ENCODE data around the gene PFKFB3.
"Not testable (repeated sequence)": the region's sequence is repeated elsewhere in the genome, so short reads cannot be mapped to it uniquely, and the experiment has no call there.

Gene PFKFB3

DNA sequence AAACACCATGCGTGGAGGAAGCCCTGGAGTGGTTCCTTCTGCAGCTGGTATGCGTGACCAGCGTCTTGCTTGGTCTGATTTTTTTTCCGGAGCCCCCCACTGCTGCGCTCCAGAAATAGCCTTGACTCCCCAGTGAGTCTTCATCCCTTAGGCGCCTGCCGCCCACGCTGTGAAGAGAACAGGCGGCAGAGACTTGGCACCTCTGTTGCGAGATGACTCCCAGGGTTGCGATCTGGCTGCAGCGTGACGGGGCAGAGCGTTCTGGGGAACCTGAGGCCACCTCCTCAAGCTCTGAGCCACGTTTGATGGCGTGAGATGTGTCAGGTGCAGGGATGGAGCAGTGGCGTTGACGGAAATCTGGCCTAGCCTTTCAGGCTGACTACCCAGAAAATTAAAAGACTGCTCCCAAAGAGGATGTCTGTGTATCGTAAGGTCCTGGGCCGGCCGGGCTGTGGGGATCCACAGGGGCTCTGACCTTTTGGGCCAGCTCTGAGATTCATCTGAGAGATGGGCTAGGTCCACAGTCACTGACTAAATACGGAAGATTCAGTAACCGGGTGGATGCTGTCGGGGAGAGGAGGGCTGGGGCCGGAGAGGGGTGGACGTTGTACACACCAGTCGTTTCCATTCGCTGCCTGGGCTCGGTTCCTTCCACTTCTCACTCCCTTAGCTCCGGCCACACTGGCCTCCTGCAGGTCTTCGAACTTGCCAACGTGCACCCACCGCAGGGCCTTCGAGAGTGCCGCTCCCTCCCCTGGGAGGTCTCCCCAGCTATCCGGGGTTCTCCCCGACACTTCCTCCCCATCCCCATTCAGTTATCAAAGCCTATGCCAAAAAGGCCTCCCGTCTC lies 33.8 kb downstream of the PFKFB3 start:
- DNase-seq (ENCODE audit: low read depth in 3 of 3), result no peak

DNA sequence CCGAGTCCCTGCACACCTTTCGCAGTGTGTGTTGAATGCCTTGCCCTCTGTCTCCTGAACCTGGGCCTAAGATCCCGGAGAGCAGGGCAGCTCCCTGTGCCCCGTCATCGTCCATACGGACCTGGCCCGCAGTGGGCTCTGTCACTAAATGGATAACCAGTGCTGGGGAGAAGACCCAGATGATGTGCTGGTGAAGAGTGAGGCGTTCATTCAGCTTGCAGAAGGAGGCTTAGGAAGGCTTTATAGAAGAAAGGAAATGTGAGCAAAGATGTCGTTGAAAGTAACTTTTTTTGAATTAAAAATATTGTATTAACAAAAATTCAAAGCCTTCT lies 34.4 kb downstream of the PFKFB3 start:
- no peak for DNase-seq (ENCODE audit: low read depth in 3 of 3)

DNA sequence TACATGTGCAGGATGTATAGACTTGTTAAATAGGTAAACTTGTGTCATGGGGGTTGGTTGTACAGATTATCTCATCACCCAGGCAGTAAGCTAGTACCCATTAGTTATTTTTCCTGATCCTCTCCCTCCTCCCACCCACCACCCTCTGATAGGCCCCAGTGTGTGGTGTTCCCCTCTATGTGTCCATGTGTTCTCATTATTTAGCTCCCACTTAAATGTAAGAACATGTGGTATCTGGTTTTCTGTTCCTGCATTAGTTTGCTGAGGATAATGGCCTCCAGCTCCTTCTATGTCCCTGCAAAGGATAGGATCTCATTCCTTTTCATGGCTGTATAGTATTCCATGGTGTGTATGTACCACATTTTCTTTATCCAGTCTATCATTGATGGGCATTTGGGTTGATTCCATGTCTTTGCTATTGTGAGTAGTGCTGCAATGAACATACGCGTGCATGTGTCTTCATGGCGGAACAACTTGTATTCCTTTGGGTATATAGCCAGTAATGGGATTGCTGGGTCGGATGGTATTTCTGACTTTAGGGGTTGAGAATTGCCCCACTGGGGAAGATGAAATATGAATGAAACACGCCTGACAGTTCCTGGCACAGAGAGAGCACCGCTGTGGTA lies 36.0 kb downstream of the PFKFB3 start:
- DNase-seq (ENCODE audit: low read depth in 3 of 3), result not testable (repeated sequence)

DNA sequence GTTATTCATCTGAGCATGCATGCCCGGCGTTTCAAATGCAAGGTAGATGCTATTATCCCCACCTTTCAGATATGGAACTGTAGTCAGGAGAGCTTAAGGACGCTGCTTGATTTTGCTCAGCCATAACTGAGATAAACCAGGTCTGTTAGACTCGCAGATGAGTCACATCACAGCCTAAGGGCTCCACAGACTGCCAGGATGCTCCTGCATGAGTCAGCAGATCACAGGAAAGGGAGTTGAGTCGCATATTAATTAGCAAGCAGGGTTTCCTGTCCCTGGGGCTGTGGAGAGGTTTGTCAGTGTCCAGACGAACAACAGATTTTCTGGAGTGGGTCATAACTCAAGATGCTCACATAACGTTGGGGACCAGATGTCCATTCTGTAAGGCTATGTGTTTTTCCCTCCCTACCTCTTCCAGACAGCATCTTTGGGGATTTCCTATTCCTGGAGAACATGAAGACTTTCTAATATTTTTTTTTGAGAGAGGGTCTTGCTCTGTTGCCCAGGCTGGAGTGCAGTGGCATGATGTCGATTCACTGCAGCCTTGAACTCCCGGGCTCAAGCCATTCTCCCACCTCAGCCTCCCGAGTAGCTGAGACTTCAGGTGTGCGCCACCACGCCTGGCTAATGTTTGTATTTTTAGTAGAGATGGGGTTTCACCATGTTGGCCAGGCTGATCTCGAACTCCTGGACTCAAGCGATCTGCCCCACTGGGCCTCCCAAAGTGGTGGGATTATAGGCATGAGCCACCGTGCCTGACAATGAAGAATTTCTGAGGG lies 36.7 kb downstream of the PFKFB3 start:
- peak; percentile 21 to 54 (median 53) for DNase-seq (ENCODE audit: low read depth in 3 of 3)

DNA sequence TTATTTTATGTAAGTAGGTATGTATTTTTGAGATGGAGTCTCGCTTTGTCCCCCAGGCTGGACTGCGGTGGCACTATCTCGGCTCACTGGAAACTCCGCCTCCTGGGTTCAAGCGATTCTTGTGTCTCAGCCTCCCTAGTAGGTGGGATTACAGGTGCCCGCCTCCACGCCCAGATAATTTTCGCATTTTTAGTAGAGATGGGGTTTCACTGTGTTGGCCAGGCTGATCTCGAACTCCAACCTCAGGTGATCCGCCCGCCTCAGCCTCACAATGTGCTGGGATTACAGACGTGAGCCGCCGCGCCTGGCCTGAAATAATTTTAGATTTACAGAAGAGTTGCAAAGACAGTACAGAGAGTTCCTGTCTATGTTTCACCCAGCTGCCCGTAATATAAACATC lies 37.5 kb downstream of the PFKFB3 start:
- no peak for DNase-seq (ENCODE audit: low read depth in 3 of 3)

DNA sequence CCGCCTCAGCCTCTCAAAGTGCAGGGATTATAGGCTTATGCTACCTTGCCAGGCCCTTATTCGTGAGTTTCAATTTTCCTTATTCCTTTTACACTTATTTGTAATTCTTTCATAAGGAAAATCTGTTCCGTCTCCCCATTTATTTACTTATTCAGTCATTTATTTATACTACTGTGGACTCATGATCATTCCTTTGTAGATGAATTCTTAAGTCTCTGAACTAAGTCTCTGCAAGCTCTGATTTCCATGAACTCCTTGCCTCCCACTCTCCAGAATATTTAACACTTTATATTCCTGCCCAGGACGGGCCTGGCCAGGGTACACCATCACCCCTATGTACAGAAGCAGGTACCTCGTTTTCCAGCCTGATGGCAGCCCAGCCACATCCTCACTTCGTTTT lies 39.4 kb downstream of the PFKFB3 start:
- no peak for DNase-seq (ENCODE audit: low read depth in 3 of 3)

DNA sequence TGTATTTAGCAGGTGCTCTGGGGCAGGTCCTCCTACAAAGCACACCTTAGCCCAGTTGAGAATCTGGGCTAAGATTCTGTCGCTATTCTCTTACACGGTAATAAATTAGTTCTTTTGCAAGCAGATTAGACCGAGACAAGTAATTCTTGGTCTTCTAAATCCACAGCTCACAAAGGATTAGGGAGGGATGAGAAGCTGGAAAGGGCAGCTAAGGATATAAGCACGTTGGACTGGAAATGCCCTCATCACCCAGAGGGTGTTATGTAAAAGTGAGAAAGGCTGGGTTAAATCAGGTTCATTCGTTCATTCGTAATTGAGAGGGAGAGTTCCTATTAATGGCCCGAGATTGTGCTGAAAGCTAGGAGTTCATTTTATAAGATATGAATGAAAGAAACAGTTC lies 41.8 kb downstream of the PFKFB3 start:
- DNase-seq (ENCODE audit: low read depth in 3 of 3), result no peak

DNA sequence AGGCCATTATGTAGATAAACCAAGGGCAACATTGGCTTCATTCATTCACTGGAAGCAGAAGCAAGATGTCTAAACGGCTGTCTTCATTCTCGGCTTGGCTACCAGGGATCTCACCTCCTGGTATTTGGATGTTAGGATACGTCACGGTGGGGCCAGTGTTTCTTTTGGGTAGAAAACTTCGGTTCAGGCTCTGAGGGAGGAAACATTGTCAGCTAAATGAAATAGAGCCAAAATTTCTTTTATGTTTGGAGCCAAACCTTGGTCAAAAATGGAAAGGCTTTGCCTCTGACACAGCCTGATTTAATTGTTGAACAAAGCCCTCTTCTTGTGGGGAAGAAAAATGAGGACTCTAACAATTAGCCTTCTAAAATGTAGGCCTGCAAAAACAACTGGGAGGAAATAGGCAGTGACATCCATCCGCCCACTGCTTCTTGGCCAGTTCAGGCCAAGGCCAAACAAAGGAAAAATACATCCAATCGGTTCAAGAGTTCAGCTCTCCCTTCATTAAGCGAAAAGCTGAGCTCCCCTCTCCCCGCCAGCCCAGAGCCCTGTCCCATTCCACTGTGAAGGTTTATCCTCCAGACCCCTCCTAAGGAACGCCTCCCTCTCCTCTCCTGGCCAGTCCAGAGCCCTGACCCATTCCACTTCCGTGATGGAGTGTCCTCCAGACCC lies 44.4 kb downstream of the PFKFB3 start:
- DNase-seq (ENCODE audit: low read depth in 3 of 3), result no peak

DNA sequence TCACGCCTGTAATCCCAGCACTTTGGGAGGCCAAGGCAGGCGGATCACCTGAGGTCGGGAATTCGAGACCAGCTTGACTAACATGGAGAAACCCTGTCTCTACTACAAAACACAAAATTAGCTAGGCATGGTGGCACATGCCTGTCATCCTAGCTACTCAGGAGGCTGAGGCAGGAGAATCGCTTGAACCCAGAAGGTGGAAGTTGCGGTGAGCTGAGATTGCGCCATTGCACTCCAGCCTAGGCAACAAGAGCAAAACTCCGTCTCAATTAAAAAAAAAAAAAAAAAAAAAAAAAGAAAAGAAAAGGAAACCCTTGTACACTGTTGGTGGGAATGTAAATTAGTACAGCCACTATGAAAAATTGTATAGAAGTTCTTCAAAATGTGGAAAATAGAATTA lies 46.2 kb downstream of the PFKFB3 start:
- DNase-seq (ENCODE audit: low read depth in 3 of 3), result not testable (repeated sequence)

DNA sequence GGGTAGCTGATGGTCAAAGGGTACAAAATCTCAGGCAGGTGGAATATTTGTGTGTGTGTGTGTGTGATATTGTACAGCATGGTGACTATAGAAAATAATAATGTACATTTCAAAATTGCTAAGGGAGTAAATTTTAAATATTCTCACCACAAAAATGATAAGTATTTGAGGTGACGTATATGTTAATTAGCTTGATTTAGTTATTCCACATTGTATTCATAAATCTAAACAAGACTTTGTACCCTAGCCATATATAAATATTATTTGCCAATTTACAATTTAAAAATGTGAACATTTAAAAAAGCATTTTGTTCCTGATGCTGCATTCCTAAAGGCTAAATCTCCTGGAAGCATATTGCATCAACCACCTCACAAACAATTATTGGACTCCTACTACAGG lies 47.0 kb downstream of the PFKFB3 start:
- no peak for DNase-seq (ENCODE audit: low read depth in 3 of 3)

DNA sequence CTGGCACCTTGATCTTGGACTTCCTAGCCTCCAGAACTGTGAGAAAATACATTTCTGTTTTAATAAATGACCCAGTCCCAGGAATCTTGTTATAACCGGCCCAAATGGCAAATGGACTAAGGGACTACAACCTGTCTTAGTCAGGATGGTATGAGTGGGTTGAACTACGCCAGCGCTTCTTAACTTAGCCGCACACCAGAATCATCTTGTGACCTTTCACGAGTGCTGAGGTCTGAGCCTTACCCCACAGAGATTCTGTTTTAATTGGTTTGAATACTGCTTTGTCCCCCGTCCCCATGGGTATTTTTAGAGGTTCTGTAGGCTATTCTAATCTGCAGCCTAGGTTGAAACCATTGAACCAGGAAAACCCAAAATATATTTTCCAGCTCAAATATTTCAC lies 48.0 kb downstream of the PFKFB3 start:
- no peak for DNase-seq (ENCODE audit: low read depth in 3 of 3)

DNA sequence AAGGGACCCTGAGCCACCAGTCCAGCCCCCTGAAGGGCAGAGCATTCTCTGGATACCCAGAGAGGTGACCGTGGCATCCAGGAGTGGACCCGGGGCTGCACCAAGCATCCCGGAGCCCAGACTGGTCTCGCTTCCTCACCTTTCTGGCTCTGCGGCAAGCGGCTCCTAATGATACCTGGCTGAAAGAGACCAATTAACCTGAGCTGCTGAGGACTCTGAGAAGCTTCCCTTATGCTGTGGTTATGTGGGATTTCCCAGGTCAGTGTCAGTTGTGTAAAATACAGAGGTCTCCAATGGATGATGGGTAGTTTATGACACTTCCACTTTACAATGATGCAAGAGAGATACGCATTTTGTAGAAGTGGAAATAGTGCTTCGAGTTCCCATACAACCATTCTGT lies 51.5 kb downstream of the PFKFB3 start:
- DNase-seq (ENCODE audit: low read depth in 3 of 3), result no peak

DNA sequence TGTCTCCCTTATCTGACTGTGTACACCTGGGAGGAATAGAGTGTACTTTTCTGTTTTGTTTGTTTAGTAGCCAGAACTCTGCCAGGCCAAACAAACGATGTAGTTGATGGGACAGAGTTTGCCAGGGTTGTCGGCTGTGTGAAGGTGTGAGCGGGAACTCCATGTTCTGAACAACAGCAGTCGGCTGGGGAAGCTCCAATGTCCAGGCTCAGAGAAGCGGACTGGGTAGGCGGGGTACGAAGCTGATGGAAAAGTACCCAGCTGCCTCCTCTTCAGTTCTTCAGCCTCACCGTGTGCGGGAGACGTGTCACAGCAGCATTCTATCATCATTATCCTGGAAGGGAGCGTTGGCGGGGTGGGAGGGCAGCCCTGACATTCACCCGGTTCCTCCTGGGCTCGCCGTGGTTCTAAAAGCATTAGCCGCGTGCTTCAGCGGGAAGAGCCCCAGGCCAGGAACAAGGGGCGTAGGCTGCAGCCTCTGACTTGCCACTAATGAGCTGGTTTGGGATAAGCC lies 52.9 kb downstream of the PFKFB3 start:
- no peak for DNase-seq (ENCODE audit: low read depth in 3 of 3)

DNA sequence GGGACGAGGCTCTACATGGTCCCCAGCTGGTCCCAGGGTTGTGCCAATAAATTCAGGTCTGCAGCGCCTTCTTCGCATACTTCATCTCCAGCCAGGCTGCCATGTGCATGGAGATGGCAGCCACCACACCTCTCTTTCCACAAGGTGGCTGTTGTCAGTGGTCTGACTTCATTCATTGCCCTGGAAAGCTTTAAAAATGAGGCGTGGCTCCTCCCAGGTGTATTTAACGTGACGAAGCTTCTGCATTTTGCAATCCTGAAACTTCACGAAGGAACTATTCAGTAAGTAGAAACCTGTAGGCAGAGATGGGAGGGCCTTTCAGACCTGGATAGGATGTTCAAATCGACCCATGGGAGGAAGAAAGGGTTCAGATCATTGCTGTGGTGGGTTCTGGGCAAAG lies 53.7 kb downstream of the PFKFB3 start:
- DNase-seq (ENCODE audit: low read depth in 3 of 3), result no peak

DNA sequence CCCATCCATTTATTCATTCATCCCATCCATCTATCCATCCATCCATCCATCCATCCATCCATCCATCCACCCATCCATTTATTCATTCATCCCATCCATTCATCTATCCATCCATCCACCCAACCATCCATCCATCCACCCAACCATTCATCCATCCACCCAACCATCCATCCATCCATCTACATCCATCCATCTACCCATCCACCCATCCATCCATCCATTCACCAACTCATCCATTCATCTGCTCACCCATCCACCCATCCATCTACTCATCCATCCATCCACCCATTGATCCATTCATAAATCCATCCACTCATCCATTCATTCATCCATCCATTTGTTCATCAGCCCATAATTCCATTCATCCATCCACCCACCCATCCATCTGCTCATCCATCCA lies 56.4 kb downstream of the PFKFB3 start:
- no peak for DNase-seq (ENCODE audit: low read depth in 3 of 3)

DNA sequence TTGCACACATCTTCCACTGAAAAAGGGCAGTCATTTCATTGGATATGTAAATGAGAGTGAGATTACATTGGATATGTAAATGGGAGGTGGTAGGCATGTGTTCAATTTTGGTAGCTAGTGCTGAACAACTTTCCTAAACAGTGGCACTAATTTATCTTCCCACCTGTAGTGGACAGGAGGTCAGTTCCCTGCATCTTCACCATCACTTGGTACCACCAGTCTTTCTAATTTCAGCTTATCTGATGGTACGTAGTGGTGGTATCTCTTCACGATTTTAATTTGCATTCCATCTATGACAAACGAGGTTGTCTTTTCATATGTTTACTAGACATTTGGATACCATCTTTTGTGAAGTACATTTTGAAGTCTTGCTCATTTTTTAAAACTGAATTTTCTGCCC lies 58.1 kb downstream of the PFKFB3 start:
- no peak for DNase-seq (ENCODE audit: low read depth in 3 of 3)

DNA sequence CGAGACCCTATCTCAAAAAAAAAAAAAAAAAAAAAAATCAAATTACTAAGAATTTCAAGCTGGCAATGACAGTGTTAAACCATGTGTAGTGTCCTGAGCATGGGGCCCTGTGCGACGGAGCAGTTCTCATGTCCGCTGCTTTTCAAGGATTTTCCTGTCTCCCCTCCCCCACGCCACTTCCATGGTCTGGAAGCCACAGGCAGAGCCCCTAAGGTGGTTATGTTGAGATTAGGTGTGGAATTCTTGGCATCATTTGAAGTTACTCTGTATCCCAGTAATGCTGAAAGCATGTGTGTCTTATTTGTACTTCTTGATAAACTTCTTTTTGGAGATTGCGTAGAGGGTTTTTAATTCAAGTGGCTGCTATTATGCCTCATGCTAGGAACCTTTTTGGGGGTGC lies 65.2 kb downstream of the PFKFB3 start:
- no peak for DNase-seq (ENCODE audit: low read depth in 3 of 3)

DNA sequence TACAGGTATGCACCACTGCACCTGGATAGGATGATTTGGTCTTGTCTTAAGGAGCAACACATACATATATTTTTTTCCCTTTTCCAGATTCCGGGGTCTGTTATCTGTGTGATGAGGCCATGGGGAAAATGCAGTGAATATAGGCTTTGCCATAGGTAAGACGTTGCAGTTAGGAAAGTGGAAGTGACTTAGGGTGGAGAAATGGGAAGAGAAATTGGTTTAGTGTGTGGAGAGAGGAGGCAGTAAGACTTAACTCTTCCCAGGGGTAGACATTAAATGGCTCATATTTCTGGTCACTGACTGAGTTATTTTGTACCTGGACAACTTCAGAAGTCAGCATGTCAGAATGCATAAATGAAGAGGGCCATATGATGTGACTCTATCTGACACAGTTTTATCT lies 66.7 kb downstream of the PFKFB3 start:
- DNase-seq (ENCODE audit: low read depth in 3 of 3), result no peak

DNA sequence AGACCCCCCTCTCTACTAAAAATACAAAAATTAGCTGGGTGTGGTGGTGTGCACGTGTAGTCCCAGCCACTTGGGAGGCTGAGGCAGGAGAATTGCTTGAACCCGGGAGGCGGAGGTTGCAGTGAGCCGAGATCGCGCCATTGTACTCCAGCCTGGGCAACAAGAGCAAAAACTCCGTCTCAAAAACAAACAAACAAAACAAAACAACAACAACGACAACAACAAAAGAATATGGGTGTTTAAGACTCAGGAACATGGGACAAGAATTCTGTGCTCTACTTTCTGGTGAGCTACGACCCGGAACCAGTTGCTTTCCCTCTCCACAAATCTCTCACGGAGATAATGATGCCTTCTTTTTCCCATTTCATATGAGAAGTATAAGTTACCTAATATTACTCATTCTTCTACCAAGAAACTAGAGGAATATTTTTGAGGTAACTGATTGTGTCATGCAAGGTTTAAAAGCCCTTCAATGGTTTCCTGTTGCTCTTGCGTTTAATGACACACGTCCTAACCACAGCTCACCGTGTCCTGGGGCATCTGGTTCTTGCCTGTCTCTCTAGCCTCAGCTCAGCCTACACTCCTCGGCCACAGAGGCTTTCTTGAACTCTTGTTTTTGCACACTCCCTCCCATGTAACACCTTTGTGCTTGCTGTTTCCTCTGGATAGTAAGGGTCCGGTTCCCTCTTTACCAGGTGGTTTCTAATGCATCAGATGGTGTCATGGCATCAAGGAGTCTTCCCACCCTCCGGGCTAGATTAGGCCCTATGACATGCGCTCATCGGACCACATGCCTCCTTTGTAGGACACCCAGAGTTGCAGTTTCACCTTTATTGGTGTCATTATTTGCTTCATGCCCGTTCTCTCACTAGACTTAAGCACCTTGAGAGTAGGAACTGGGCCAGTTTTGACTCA lies 67.5 kb downstream of the PFKFB3 start:
- peak; percentile 22 to 40 (median 25) for DNase-seq (ENCODE audit: low read depth in 3 of 3)

DNA sequence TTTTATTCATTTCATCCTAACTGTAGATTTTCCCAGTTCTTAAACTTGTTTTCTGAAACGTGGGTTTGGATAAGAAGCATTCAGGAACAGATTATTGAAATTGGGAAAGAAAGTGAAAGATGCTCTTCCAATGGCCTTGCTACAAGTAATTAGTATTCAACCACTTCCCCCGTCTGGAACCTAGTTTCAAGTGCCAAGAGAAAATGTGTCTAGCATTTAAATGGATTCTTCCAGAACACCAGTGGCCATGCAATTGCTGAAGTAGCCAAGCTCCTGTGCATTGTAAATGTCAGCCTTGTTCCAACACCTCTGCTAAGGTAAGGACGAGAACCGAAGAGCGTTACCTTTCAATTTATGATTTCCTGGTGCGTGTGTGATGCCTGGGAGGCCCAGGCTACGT lies 68.2 kb downstream of the PFKFB3 start:
- DNase-seq (ENCODE audit: low read depth in 3 of 3), result no peak

DNA sequence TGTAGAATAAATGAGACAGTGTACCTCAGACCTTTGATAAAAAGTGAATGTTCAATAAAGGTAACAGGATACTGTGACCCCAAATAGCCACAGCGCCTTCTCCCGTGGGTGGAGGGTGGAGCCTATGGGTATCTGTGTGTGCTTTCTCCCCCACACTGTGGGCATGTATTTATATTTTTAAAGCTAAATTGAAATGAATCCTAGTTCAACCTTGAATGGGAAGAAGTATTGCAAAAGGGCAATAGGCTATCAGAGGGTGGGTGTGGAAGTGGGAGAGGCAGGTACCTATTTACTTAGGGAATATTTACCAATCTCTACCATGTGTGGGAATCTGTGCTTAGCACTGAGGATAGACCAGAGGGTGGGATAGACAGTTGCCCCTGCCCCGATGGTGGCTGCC lies 68.9 kb downstream of the PFKFB3 start:
- no peak for DNase-seq (ENCODE audit: low read depth in 3 of 3)
